ENCODE results near the gene OTOA. TPM values are rescaled to one million over a fixed set of nuclear protein-coding genes. Genes with fewer than 3 reads are reported as not detected.

The OTOA gene
- total and polyA plus RNA-seq, 2 donors (not counting 3 experiments of a cell fraction or from before 2014, with no cell fraction given): 0.22 TPM; not detected in 1

GRCh38 chr16:21652453-21652852 lies 11.3 kb upstream of the OTOA start, which contains the start of gene IGSF6:
Gene IGSF6 (minus strand): TSS chr16:21652608. CDS start chr16:21652598, 10 bp downstream.
- H3K79me2 ChIP-seq (ENCODE audit: control insufficient read depth, insufficient read depth, low read length): peaks cover 6% of the 10 kb centered on the region
- H3K27me3 ChIP-seq (ENCODE audit: control insufficient read depth in 2 of 2, insufficient read depth in 2 of 2, low read length in 2 of 2): no peaks in the 10 kb centered on the region
- no peaks in the 10 kb centered on the region for H3K9me1 ChIP-seq (replicated peaks; ENCODE audit: control insufficient read depth, extremely low read depth, insufficient read depth, low read length)
- dilution Hi-C loops (cut with MboI; ENCODE audit: extremely low pct_ligation_motif_present, low sequenced_read_pairs): no loop called here
- H4K20me1 ChIP-seq (replicated peaks; ENCODE audit: control insufficient read depth, extremely low read depth, insufficient read depth, low read length): no peaks in the 10 kb centered on the region
- intact Hi-C loops (cut with micrococcal nuclease): no loop called here
- no peak within 1 kb of the TSS for H3K4me2 ChIP-seq (ENCODE audit: insufficient read depth, low read length)
- no peak for TF ChIP-seq CTCF (IDR thresholded peaks at IDR 0.05; ENCODE audit: extremely low read depth in 1 of 2, insufficient read depth in 1 of 2, low read depth in 1 of 2, low read length in 2 of 2)
- TF ChIP-seq JUN (IDR thresholded peaks at IDR 0.05; ENCODE audit: borderline replicate concordance, insufficient read depth, insufficient read length, low read depth): no peak
- H3K4me3 ChIP-seq (replicated peaks in 1 of 3; ENCODE audit: insufficient read depth in 1 of 3, low read depth in 1 of 3, low read length in 3 of 3): no peak within 1 kb of the TSS
- DNase-seq (ENCODE audit: low read depth, low spot score) (no peak), FAIRE-seq (no peak)
- POLR2A ChIA-PET: no interaction called here
- no peaks in the 10 kb centered on the region for H3K9me3 ChIP-seq (replicated peaks; ENCODE audit: control insufficient read depth, insufficient read depth, low read length)
- H3K36me3 ChIP-seq (ENCODE audit: control insufficient read depth in 2 of 2, extremely low read depth in 1 of 2, insufficient read depth in 2 of 2, low read length in 2 of 2): peaks cover under 1 to 2% of the 10 kb centered on the region in 2 experiments
- no peak within 1 kb of the TSS for H3K9ac ChIP-seq (replicated peaks; ENCODE audit: extremely low read depth, insufficient read depth, low read length)
- no peak within 1 kb of the TSS for H2AFZ ChIP-seq (ENCODE audit: low read depth, low read length)
- CTCF ChIA-PET: interaction anchor here (0.8 to 1.4 kb wide), 2 partner anchors 33 to 68 kb away, joined by 3 to 4 read pairs; no protein-coding TSS in a partner anchor
- no TSS peak for BruUV-seq (replicated peaks)
- peaks cover 6% of the 10 kb centered on the region for H3K4me1 ChIP-seq (ENCODE audit: control insufficient read depth, extremely low read depth, insufficient read depth, low read length)
- no peak within 1 kb of the TSS for H3K27ac ChIP-seq (ENCODE audit: insufficient read depth, low read depth, low read length)

DNA sequence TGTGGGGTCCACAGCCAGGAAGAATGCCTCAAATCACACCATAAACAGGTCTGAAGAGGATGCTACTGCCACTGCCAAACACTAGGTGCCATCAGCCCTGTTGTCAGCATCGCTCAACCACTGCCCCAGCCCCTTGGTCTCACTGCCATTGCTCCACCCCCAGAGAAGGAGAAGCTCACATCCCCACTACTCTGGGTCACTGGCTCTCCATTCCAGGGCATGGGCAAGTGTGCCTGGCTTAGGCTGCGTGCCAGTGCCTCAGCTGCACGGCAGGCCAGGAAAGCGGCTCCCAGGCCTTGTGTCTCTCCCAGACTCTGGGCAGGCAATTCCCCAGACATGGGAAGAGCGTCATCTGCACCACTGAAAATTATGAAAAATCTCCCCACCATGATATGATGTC lies 10.2 kb upstream of the OTOA start:
- no peak for FAIRE-seq

More for the DNA sequence above, 10.2 kb upstream of the OTOA start:
- no peak for DNase-seq (ENCODE audit: low read depth, low spot score)
- POLR2A ChIA-PET: no interaction called here
- peaks cover 6% of the 10 kb centered on the region for H3K4me1 ChIP-seq (ENCODE audit: control insufficient read depth, extremely low read depth, insufficient read depth, low read length)
- peaks cover 2% of the 10 kb centered on the region for H3K79me2 ChIP-seq (ENCODE audit: control insufficient read depth, insufficient read depth, low read length)
- no peak overlapping the region for H3K4me3 ChIP-seq (replicated peaks in 1 of 3; ENCODE audit: insufficient read depth in 1 of 3, low read depth in 1 of 3, low read length in 3 of 3)
- TF ChIP-seq CTCF (IDR thresholded peaks at IDR 0.05; ENCODE audit: extremely low read depth in 1 of 2, insufficient read depth in 1 of 2, low read depth in 1 of 2, low read length in 2 of 2) (no peak), FOS (IDR thresholded peaks at IDR 0.05; ENCODE audit: borderline replicate concordance, insufficient read depth, low read length) (no peak), JUN (IDR thresholded peaks at IDR 0.05; ENCODE audit: borderline replicate concordance, insufficient read depth, insufficient read length, low read depth) (no peak), GATA2 (IDR thresholded peaks at IDR 0.05; ENCODE audit: insufficient read depth, insufficient read length, low read depth, low read length) (no peak), MYC (IDR thresholded peaks at IDR 0.05; ENCODE audit: low read depth, low read length) (no peak), POLR2A (IDR thresholded peaks at IDR 0.05; ENCODE audit: low read depth, low read length) (no peak), POLR2AphosphoS5 (IDR thresholded peaks at IDR 0.05; ENCODE audit: insufficient read depth, low read depth, low read length) (no peak), MAX (IDR thresholded peaks at IDR 0.05; ENCODE audit: insufficient read depth, insufficient read length) (no peak), EZH2 (IDR thresholded peaks at IDR 0.05; ENCODE audit: borderline replicate concordance, low read depth, low read length, severe bottlenecking) (no peak)
- H4K20me1 ChIP-seq (replicated peaks; ENCODE audit: control insufficient read depth, extremely low read depth, insufficient read depth, low read length): no peaks in the 10 kb centered on the region
- H2AFZ ChIP-seq (ENCODE audit: low read depth, low read length): no peak overlapping the region
- dilution Hi-C loops (cut with MboI; ENCODE audit: extremely low pct_ligation_motif_present, low sequenced_read_pairs) (no loop called here), intact Hi-C loops (cut with micrococcal nuclease) (no loop called here)
- H3K27me3 ChIP-seq (ENCODE audit: control insufficient read depth in 2 of 2, insufficient read depth in 2 of 2, low read length in 2 of 2): no peaks in the 10 kb centered on the region
- peaks cover 2% of the 10 kb centered on the region in 2 experiments for H3K36me3 ChIP-seq (ENCODE audit: control insufficient read depth in 2 of 2, extremely low read depth in 1 of 2, insufficient read depth in 2 of 2, low read length in 2 of 2)
- no peak overlapping the region for H3K4me2 ChIP-seq (ENCODE audit: insufficient read depth, low read length)
- H3K9me3 ChIP-seq (replicated peaks; ENCODE audit: control insufficient read depth, insufficient read depth, low read length): no peaks in the 10 kb centered on the region
- no peaks in the 10 kb centered on the region for H3K9me1 ChIP-seq (replicated peaks; ENCODE audit: control insufficient read depth, extremely low read depth, insufficient read depth, low read length)
- CTCF ChIA-PET: no interaction called here
- BruUV-seq (replicated peaks): no TSS peak
- H3K9ac ChIP-seq (replicated peaks; ENCODE audit: extremely low read depth, insufficient read depth, low read length): no peak overlapping the region
- no peak overlapping the region for H3K27ac ChIP-seq (ENCODE audit: insufficient read depth, low read depth, low read length)

Measured in endothelial cell of umbilical vein (primary cell).